SIG-M5 treated with dmso at 0.1 percent for 504 hours (cell line): Measurements from ENCODE around the gene ZNF438.

Experiments used
- DNase-seq: peaks from one replicate; lab custom pipeline; 2025; ENCODE audit not compliant: unreplicated experiment; lab: John Stamatoyannopoulos, UW

ZNF438 gene

DNA sequence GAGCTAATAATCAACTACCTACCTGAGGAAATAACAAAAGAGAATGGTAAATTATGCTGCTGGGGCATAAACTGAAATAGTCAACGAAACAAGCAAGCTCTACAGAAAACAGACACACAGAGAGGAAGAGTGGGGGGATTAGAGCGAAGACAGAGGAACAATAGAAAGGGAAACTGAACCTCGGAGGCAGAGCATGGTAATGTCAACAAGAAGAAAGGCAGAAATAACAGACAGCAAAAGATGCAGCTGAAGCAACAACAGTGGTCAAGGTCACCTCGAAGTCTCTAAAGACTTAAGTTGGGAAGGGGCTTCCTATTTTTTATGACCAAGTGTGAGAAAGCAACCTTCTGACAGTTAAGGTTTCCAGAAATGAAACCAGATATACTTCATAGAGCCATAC is 177.0 kb downstream of the ZNF438 start:
- no peak for DNase-seq

DNA sequence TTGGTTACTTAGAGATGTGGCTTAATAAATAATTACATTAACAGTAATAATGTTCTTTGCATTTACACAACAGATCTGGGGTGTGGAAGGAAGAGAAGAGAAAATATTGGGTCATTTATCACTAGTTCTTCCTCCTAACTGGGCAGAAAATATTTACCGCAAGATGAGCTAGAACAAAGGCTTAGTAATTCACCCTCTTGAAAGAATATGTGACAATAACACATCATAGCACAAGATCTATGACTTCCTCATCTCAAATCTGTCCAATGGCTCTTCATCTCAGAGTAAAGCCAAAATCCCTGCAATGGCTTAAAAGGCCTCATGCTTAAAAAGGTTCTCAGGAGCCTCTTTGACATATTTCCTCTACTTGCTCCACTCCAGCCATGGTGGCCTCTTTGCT is 178.6 kb downstream of the ZNF438 start:
- DNase-seq: no peak

GRCh38 chr10:30850776-30851175 is 180.9 kb downstream of the ZNF438 start:
- DNase-seq: no peak

DNA sequence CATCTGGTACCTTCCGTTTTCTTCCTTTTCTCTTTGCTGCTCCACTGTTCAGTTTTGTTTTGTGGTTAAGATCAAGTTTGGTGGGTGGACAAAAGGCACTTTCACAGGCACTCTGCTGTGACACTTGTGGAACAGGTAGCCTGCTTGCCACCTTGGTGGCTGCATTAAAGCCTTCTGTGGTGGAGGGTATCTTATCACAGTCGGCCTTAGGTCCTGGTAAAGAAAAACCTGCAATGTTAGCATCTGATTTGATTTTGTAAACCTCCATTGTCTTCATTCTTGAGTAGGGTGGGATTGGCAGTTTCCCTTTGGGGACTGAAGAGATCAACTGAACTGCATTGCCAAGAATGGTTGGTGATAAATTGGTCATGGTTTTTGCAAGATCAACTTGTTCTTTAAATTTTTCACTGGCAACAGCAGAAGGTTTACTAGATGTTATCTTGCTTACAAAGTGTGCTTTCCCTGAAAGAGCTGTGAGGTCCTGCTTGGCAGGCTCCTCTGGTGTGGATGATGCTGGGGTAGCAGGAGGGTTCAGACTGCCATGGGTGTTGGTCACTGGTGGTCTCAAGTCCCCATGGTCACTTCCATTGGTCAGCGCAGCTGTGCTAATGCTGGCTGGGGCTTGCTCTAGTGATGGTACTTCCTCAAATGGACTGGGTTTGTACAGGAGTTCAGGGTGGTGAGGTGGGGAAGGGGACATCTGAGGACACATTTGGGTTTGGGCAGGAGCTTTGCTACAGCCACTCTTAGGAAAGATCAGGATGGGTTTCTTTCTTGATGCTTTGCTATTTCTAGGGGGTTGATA is 182.2 kb downstream of the ZNF438 start:
- no peak for DNase-seq

GRCh38 chr10:30848396-30849032 is 183.2 kb downstream of the ZNF438 start:
- DNase-seq: no peak

DNA sequence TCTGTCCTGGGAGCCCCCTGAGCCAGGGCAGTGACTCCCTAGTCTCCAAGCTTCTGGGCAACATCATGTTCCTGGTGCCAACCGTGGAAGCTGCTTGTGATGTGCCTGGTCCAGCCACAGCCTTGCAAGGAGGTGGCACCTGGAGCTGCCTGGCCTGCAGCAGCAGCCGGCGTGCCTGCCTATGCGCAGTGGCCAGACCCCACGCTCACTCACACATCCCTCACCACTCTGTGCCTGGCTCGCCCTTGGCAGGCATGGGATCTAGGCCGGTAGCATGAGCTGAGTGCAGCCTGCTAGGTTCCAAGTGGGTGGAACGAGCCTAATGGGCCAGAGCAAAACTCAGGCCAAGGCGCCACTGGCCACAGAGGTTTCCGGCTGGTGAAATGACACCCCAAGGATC is 184.0 kb downstream of the ZNF438 start:
- no peak for DNase-seq

GRCh38 chr10:30847199-30847598 is 184.5 kb downstream of the ZNF438 start:
- no peak for DNase-seq

DNA sequence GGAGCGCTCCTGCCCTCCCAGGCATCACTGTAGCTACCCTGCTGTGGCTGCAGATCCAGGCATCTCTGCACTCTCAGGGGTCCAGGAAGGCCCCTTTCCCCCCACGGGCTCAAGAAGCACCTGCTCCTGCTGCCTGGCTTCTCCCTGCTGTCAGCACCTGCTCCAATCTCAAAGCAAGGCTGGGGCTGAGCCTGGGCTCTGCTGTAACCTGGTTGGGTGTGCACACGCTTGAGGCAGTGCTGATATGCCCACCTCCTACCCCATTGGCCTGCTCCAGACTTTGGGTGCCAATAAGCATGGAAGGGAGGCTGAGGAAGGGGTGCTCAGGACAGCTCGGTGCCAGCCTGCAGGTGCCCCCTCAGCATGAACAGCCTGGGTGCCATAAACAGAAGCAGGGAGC is 185.0 kb downstream of the ZNF438 start:
- DNase-seq: no peak

DNA sequence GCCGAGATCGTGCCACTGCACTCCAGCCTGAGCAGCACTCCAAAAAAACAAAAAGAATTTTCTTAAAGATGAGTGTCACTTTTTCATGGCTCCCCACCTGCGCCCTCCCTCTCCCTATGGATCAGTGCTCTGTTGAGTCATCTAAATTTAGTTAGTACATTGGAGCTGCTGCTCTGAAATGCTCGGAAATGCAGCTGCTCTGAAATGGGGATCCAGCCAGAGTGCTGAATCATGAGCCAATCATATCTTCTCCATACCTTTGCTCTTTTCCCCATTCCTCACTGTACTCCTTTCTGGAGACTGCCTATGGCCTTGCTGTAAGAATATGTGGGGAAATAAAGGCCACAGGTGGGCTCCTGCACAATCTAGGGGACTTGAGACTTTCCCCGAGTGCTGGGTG is 188.8 kb downstream of the ZNF438 start:
- no peak for DNase-seq

DNA sequence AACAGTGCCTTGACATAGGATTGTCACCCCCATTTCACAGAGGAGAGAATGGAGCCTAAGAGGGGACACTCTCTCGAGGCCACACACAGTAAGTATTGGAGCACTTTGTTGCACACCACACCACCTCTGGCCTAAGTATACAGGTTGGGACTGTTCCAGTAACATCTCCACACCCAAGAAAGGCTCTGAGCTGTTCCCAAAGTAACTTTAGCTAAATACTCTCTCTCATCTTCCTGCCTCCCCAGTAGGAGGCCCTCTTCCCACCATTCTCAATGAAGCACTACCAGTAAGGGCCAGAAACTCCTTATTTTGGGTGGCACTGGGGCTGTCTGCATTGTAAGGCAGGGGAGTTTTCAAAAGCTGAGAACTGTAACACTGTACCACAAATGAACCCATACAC is 189.5 kb downstream of the ZNF438 start:
- DNase-seq: no peak

- no peak for DNase-seq
These were observed 191.1 kb downstream of the ZNF438 start for GRCh38 chr10:30840395-30841050.

- DNase-seq: no peak
These were observed 192.0 kb downstream of the ZNF438 start for GRCh38 chr10:30839652-30840051.

GRCh38 chr10:30836406-30836805 is 195.3 kb downstream of the ZNF438 start:
- DNase-seq: no peak

DNA sequence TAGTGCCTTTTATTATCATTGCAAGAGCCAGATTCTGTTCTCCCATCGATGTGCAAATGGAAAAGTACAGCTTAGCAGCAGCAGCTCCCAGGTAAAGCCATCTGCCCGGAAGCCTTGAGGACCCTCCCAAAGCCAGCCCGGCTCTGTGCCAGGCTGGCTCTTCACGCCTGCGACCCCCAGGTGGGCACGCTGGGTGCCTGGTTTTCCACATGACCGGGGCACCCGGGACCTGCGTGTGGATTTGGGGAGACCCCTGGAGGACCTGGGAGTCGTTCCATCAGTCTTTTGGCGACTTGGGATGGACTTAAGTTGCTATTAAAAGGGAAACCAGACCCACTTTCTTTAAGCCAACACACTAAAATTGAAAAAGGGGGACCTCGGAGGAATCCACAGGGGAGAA is 196.5 kb downstream of the ZNF438 start:
- DNase-seq: no peak

DNA sequence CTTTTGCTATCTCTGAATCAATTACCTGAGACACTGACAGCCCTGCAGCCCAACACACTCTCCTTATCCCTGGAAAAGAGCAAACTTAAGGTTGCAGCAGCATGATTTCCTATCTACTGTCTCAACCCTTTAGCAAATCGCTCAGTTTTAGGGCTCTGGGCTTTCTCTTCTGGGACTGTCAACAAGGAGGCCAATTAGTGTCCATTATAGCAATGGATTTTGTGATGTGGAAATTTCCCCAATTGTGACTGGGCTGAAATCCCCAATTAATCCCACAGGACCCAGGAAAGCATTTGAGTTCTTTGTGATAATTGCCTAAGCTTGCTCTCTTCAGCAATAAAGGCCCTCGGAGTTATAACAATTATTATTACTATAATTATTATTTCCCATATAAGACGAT is 197.0 kb downstream of the ZNF438 start:
- DNase-seq: no peak

- no peak for DNase-seq
These were observed 197.5 kb downstream of the ZNF438 start for GRCh38 chr10:30834153-30834552.

DNA sequence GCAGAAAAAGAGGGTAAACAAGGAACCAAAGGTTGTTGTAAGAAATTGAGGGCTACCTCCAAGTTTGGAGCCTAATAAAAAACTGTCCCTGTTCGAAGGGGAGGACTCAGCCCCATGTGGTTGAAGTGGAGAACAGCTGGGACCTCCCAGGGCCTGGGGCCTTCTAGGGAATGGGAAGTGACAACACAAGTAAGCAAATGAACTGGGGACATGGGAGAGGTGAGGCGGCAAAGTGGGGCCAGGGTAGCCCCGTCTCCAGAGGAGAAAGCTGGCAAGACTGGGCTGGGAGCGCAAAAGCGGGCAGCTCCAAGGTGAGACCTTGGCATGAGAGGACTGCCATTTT is 198.1 kb downstream of the ZNF438 start:
- DNase-seq: no peak

DNA sequence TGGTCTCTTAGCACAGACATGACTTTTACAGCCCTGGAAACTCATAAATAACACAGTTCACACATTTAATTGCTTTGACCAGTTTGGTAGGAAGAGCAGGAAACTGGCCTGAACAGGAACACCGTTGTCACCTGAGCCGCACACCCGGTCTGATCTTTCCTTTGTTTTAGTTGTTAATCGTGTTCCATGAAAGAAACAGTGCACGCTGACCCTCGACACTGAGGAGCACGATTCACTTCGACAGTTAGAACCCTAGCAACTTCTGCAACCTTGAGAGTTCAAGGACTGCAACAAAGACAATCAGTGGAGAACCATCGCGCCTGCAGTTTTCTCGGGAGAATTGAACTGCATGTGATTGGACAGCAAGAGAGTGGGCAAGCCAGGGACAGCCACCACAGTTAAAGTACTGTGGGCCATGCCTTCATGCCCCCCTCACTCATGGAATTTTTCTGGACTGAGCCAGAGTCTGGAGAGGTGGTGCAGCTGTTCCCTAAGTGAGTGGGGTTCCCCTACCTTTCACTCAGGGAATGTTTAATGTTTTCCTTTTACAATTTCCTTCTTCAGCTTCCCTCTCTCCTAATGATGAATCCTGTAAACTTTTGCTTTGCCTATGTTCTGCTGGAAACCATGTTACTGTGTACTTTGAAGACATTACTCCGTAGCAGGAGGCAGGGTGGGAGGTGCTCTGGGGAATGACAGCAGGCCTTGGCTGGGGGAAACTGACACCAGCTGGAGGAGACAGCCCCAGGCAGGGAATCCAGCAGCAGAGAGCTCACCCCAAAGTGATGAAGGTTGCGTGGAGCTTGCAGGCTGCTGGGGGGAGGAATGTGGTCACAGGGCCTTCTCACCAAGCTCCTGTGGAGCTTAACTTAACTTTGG is 198.7 kb downstream of the ZNF438 start:
- no peak for DNase-seq

DNA sequence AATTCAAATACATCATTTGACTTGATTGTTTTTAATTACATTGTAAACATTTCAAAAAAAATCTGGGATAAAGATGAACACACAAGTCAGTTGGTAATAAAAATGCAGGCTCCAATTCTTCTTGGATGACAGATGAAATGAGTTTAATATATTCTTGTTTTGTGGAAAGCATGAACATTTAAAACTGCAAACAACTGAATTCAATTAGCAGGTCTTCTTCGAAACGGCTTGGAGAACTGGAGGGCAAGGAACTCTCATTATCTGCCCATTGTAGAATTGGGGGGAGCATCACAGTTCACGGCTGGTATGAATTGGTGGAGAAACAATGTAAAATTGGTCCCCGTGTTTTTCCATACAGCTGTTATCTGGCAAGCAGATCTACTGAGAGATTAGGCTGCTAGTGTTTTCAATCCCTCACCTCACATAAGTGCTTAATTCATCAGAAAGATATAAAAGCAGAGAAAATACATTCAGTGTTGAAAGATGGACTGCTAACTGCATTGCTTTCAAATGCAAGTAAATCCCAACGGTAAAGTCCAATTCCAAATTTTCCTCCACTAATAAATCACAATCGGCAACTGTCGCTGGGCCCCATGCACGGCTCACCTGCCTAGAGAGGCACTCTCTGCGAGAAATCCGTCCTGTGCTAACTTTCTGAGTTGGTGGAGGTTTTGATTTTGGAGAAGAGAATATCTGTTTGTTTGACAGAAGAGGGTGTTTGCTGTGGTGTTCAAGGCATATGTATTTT is 199.5 kb downstream of the ZNF438 start:
- DNase-seq: no peak

DNA sequence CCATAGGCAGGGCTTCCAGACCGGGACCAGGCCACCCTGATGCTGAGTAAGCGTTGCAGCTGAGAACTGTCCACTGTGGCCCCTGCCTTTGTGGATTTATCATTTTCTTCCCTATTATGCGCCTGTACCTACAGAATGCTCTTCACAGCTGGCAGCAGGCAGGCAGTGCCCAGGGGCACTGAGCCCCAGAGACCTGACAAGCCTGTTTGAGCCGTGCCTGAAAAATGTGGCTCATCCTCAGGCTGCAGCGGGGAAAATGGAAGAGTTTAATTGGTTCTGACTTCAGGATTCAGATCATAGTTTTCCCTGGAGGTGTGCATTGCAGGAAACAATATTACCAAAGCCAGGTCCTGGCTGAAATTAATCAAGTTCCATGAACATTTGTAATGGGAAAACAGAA is 200.2 kb downstream of the ZNF438 start:
- DNase-seq: no peak
